Measurements from ENCODE around the gene ROCK2. TPM values are rescaled to one million over a fixed set of nuclear protein-coding genes. Genes with fewer than 3 reads are reported as not detected.

The ROCK2 gene
- total and polyA plus RNA-seq, 2 of the 13 experiments (the other 11 are each of a cell fraction or from before 2014, with no cell fraction given) = 38.1 to 119 TPM

DNA sequence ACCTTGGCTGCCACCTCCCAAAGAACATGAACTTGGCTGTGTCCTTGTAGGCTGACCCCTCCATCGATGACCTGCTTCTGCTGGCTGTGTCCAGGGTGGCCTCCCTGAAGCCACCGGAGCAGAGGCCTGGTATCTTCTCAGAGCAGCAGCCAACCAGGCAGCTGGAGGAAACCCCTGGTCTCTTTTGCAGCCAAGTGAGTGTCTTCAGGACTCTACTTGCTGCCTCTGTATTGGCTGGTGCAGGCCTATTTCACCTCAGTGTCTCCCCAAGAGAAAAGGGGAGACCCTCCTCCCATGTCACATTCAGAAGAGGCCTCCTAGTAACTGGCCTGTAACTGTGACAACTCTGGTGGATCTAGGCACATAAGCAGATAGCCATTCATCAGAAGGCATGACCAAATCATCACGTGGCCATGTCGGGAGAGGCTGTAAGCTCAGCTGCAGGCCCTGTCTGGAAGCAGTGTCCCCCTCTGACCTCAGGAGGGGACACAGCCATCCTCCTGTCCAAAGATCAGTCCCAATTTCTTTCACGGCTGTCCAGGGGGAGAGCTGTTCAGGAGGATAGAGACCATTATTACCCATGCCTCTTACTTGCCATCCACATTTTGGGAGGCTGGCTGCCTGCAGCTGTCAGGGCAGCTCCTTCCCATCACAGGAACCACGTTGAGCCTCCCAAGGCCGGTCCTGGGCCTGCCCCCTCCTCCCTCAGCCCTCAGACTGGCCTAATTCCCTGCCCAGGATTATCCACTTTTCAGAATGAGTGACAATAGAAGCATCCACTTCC, 20.9 kb upstream of the ROCK2 start (continued):
- TF ChIP-seq MLXIP (CRISPR knock-in tag; IDR thresholded peaks at IDR 0.05; ENCODE audit: borderline replicate concordance) = no peak
- TF ChIP-seq, protein P1, sequence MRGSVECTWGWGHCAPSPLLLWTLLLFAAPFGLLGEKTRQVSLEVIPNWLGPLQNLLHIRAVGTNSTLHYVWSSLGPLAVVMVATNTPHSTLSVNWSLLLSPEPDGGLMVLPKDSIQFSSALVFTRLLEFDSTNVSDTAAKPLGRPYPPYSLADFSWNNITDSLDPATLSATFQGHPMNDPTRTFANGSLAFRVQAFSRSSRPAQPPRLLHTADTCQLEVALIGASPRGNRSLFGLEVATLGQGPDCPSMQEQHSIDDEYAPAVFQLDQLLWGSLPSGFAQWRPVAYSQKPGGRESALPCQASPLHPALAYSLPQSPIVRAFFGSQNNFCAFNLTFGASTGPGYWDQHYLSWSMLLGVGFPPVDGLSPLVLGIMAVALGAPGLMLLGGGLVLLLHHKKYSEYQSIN (CRISPR knock-in tag; IDR thresholded peaks at IDR 0.05; ENCODE audit: borderline replicate concordance) = no peak
- peak; percentile 91 for TF ChIP-seq ZNF362 (CRISPR knock-in tag; IDR thresholded peaks at IDR 0.05; ENCODE audit: borderline replicate concordance)
- no peak for TF ChIP-seq ETV6 (CRISPR knock-in tag; conservative IDR thresholded peaks at IDR 0.05)
- TF ChIP-seq ZFP62 (CRISPR knock-in tag; IDR thresholded peaks at IDR 0.05) = no peak
- no peak for TF ChIP-seq PLRG1 (conservative IDR thresholded peaks at IDR 0.05)
- peak; percentile 94 for TF ChIP-seq ZNF687 (CRISPR knock-in tag; IDR thresholded peaks at IDR 0.05)
- no peak for TF ChIP-seq KLF12 (CRISPR knock-in tag; IDR thresholded peaks at IDR 0.05; ENCODE audit: borderline replicate concordance)
- TF ChIP-seq ZNF124 (CRISPR knock-in tag; IDR thresholded peaks at IDR 0.05) = no peak
- no peak for TF ChIP-seq CERS6 (CRISPR knock-in tag; IDR thresholded peaks at IDR 0.05)
- TF ChIP-seq ZNF614 (CRISPR knock-in tag; IDR thresholded peaks at IDR 0.05; ENCODE audit: borderline replicate concordance) = peak; percentile 57; the same call in 1 of the 2 replicates
- TF ChIP-seq, protein P2, sequence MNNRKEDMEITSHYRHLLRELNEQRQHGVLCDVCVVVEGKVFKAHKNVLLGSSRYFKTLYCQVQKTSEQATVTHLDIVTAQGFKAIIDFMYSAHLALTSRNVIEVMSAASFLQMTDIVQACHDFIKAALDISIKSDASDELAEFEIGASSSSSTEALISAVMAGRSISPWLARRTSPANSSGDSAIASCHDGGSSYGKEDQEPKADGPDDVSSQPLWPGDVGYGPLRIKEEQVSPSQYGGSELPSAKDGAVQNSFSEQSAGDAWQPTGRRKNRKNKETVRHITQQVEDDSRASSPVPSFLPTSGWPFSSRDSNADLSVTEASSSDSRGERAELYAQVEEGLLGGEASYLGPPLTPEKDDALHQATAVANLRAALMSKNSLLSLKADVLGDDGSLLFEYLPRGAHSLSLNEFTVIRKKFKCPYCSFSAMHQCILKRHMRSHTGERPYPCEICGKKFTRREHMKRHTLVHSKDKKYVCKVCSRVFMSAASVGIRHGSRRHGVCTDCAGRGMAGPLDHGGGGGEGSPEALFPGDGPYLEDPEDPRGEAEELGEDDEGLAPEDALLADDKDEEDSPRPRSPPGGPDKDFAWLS (CRISPR knock-in tag; IDR thresholded peaks at IDR 0.05; ENCODE audit: borderline replicate concordance) = no peak

Data from HepG2 (cell line).